H9 (cell line): ENCODE measurements around the gene DPPA2. TPM values are rescaled to one million over a fixed set of nuclear protein-coding genes. Genes with fewer than 3 reads are reported as not detected.
A peak's percentile ranks its signal among the peaks of the same experiment; 100 is the strongest.

Source experiments
- DNase-seq: peaks from one replicate; pipeline ENCODE4 v3.0.0-alpha.2; 2017
- H2AFZ ChIP-seq: one replicate; pipeline ENCODE4 v1.6.1; 2013; ENCODE audit warnings: mild to moderate bottlenecking, low read length, control low read depth, moderate library complexity
- H2AK5ac ChIP-seq: 2 replicates; pipeline ENCODE4 v1.6.1; 2013; ENCODE audit warnings: low read length, control low read depth, mixed read lengths; ENCODE audit not compliant: insufficient read length
- H2BK120ac ChIP-seq: one replicate; pipeline ENCODE4 v1.6.1; 2013; ENCODE audit warnings: low read depth, mild to moderate bottlenecking, low read length, control low read depth, inconsistent platforms; ENCODE audit not compliant: poor library complexity, severe bottlenecking
- H2BK12ac ChIP-seq: 2 replicates; pipeline ENCODE4 v1.6.1; 2013; ENCODE audit warnings: low read length, control low read depth, mixed read lengths, low read depth; ENCODE audit not compliant: insufficient read length
- H2BK15ac ChIP-seq: 2 replicates; pipeline ENCODE4 v1.6.1; 2013; ENCODE audit warnings: low read depth, low read length, control low read depth
- H2BK20ac ChIP-seq: one replicate; pipeline ENCODE4 v1.6.1; 2013; ENCODE audit warnings: low read depth, mild to moderate bottlenecking, low read length, control low read depth, inconsistent platforms; ENCODE audit not compliant: poor library complexity, severe bottlenecking
- H2BK5ac ChIP-seq: 2 replicates; pipeline ENCODE4 v1.6.1; 2013; ENCODE audit warnings: low read length, control low read depth, mixed read lengths; ENCODE audit not compliant: insufficient read length
- H3K14ac ChIP-seq: 2 replicates; pipeline ENCODE4 v1.6.1; 2013; ENCODE audit warnings: low read length, control low read depth; ENCODE audit not compliant: insufficient read depth
- H3K18ac ChIP-seq: 2 replicates; pipeline ENCODE4 v1.6.1; 2013; ENCODE audit warnings: low read depth, mild to moderate bottlenecking, mixed read lengths, low read length, control low read depth; ENCODE audit not compliant: insufficient read length
- H3K23ac ChIP-seq: 2 replicates; pipeline ENCODE4 v1.6.1; 2013; ENCODE audit warnings: low read length, control low read depth, mixed read lengths, low read depth; ENCODE audit not compliant: insufficient read length
- H3K23me2 ChIP-seq: 2 replicates; pipeline ENCODE4 v1.6.1; 2013; ENCODE audit warnings: low read depth, mild to moderate bottlenecking, mixed read lengths, low read length, control low read depth; ENCODE audit not compliant: insufficient read length, poor library complexity, severe bottlenecking
- H3K27ac ChIP-seq: 2 replicates; pipeline ENCODE4 v1.5.1; 2013; ENCODE audit warnings: low read length, control low read depth, mixed read lengths, low read depth; ENCODE audit not compliant: insufficient read length
- H3K27me3 ChIP-seq: 2 replicates; pipeline ENCODE4 v1.6.1; 2013; ENCODE audit warnings: low read length, control low read depth, inconsistent platforms; ENCODE audit not compliant: insufficient read depth
- H3K4ac ChIP-seq: 2 replicates; pipeline ENCODE4 v1.6.1; 2013; ENCODE audit warnings: low read depth, mild to moderate bottlenecking, control low read depth, inconsistent platforms, low read length, moderate library complexity
- H3K4me1 ChIP-seq: 2 replicates; pipeline ENCODE4 v1.6.1; 2013; ENCODE audit warnings: low read length, control low read depth, inconsistent platforms; ENCODE audit not compliant: insufficient read depth
- H3K4me2 ChIP-seq: 2 replicates; pipeline ENCODE4 v1.6.1; 2013; ENCODE audit warnings: low read length, control low read depth, mixed read lengths; ENCODE audit not compliant: insufficient read length, insufficient read depth
- H3K56ac ChIP-seq: 2 replicates; pipeline ENCODE4 v1.6.1; 2013; ENCODE audit warnings: low read depth, mild to moderate bottlenecking, mixed read lengths, low read length, control low read depth; ENCODE audit not compliant: insufficient read length
- H3K79me1 ChIP-seq: 2 replicates; pipeline ENCODE4 v1.6.1; 2013; ENCODE audit warnings: low read depth, mild to moderate bottlenecking, moderate library complexity, low read length, control low read depth, inconsistent platforms; ENCODE audit not compliant: insufficient read depth, poor library complexity, severe bottlenecking
- H3K79me2 ChIP-seq: 2 replicates; pipeline ENCODE4 v1.6.1; 2013; ENCODE audit warnings: low read length, control low read depth, inconsistent platforms; ENCODE audit not compliant: insufficient read depth
- H3K9ac ChIP-seq: 2 replicates; pipeline ENCODE4 v1.6.1; 2013; ENCODE audit warnings: low read length, control low read depth, mixed read lengths; ENCODE audit not compliant: insufficient read length; ENCODE audit errors: extremely low read depth
- H3K9me3 ChIP-seq: one replicate; pipeline ENCODE4 v1.6.1; 2013; ENCODE audit warnings: low read depth, low read length, inconsistent platforms; ENCODE audit not compliant: control insufficient read depth
- H3T11ph ChIP-seq: one replicate; pipeline ENCODE4 v1.6.1; 2013; ENCODE audit warnings: mild to moderate bottlenecking, low read length, control low read depth, inconsistent platforms
- H4K20me1 ChIP-seq: one replicate; pipeline ENCODE4 v1.6.1; 2013; ENCODE audit not compliant: control insufficient read depth, insufficient read length, insufficient read depth
- H4K5ac ChIP-seq: 2 replicates; pipeline ENCODE4 v1.6.1; 2013; ENCODE audit warnings: low read depth, mild to moderate bottlenecking, mixed read lengths, low read length, control low read depth; ENCODE audit not compliant: insufficient read length
- H4K8ac ChIP-seq: replicated peaks from 2 replicates; pipeline ENCODE4 v1.6.1; 2013; ENCODE audit warnings: low read length, control low read depth, mixed read lengths, low read depth; ENCODE audit not compliant: insufficient read length
- H4K91ac ChIP-seq: 2 replicates; pipeline ENCODE4 v1.6.1; 2013; ENCODE audit warnings: low read depth, mild to moderate bottlenecking, moderate library complexity, mixed read lengths, low read length, control low read depth; ENCODE audit not compliant: insufficient read length
- H3K27ac Mint-ChIP-seq, 3 experiments: 2 replicates in 2 of 3; 3 replicates in 1 of 3; pipeline ENCODE4 v1.8.0; 2020 to 2021; ENCODE audit warnings: mixed read lengths in 3 of 3, mild to moderate bottlenecking in 1 of 3, moderate library complexity in 1 of 3
- H3K27me3 Mint-ChIP-seq: 2 replicates; pipeline ENCODE4 v1.8.0; 2021; ENCODE audit warnings: low read depth, mild to moderate bottlenecking, moderate library complexity, mixed read lengths
- H3K36me3 Mint-ChIP-seq, 3 experiments: 2 replicates in 2 of 3; 3 replicates in 1 of 3; pipeline ENCODE4 v1.8.0; 2020 to 2021; ENCODE audit warnings: low read depth in 3 of 3, mixed read lengths in 3 of 3; ENCODE audit not compliant: insufficient read depth in 1 of 3
- H3K4me1 Mint-ChIP-seq, 2 experiments: 2 replicates each; pipeline ENCODE4 v1.8.0; 2020; ENCODE audit warnings: mixed read lengths in 2 of 2
- H3K4me3 Mint-ChIP-seq, 2 experiments: 2 replicates in 1 of 2; 3 replicates in 1 of 2; pipeline ENCODE4 v1.8.0; 2020 to 2021; ENCODE audit warnings: mild to moderate bottlenecking in 2 of 2, mixed read lengths in 2 of 2, moderate library complexity in 1 of 2
- H3K9me3 Mint-ChIP-seq, 2 experiments: 2 replicates in 1 of 2; 3 replicates in 1 of 2; pipeline ENCODE4 v1.8.0; 2020; ENCODE audit warnings: mild to moderate bottlenecking in 2 of 2, mixed read lengths in 2 of 2, moderate library complexity in 1 of 2
- CTCF ChIP-seq: fragments of 200-600 bp; sonication (generic); conservative IDR thresholded peaks from 3 replicates; pipeline ENCODE4 v1.8.0; 2021; ENCODE audit warnings: antibody characterized with exemption, mild to moderate bottlenecking
- WGBS: extraction: QIAGEN DNeasy Blood & Tissue Kit; methylation state at CpG from one replicate; pipeline ENCODE4 v1.1.7; 2013; ENCODE audit warnings: missing lambda C conversion rate, low lambda C conversion rate, mixed read lengths; ENCODE audit not compliant: insufficient read length; ENCODE audit errors: extremely low coverage; 5-methylcytosine and 5-hydroxymethylcytosine counted together
- total RNA-seq: library from RNA; stranded (reverse); gene quantifications from 2 replicates; pipeline ENCODE4 v1.2.1, GENCODE V29; 2021

The DPPA2 gene
- total RNA-seq, 1 experiment from 2014 or later: 3.2 TPM

- Histone ChIP-seq H3K23me2 (peaks cover 15% of the 10 kb centered on the region), H4K8ac (no peak within 1 kb of the TSS), H2BK120ac (peak within 1 kb of the TSS; percentile 92), H4K5ac (no peak within 1 kb of the TSS), H2BK15ac (no peak within 1 kb of the TSS), H4K91ac (no peak within 1 kb of the TSS), H2BK12ac (no peak within 1 kb of the TSS), H3K79me1 (no peaks in the 10 kb centered on the region), H2BK5ac (peak within 1 kb of the TSS; percentile 78), H3K27me3 (no peaks in the 10 kb centered on the region), H2AK5ac (no peak within 1 kb of the TSS), H2AFZ (no peak within 1 kb of the TSS), H3K4me2 (peak within 1 kb of the TSS; percentile 96), H3K79me2 (peaks cover 57% of the 10 kb centered on the region; the same call in 1 of the 2 replicates), H3K4me1 (no peaks in the 10 kb centered on the region), H3K9ac (peak within 1 kb of the TSS; percentile 99), H3K9me3 (no peaks in the 10 kb centered on the region), H3K56ac (peak within 1 kb of the TSS; percentile 56), H3T11ph (no peak within 1 kb of the TSS), H3K4ac (no peak within 1 kb of the TSS; the same call in 1 of the 2 replicates), H3K18ac (peak within 1 kb of the TSS; percentile 89), H3K27ac (peak within 1 kb of the TSS; percentile 98), H4K20me1 (no peaks in the 10 kb centered on the region), H3K23ac (no peak within 1 kb of the TSS), H2BK20ac (no peak within 1 kb of the TSS), H3K14ac (peak within 1 kb of the TSS; percentile 93; the same call in 1 of the 2 replicates)
- Mint-ChIP-seq H3K36me3 (peaks cover 51 to 60% (median 55%) of the 10 kb centered on the region in 3 experiments), H3K4me1 (peaks cover 42 to 53% of the 10 kb centered on the region in 2 experiments), H3K27me3 (peaks cover 1% of the 10 kb centered on the region; the same call in 1 of the 2 replicates), H3K27ac (peak within 1 kb of the TSS; percentile 88 to 100 (median 99)), H3K9me3 (peaks cover 14 to 17% of the 10 kb centered on the region in 2 experiments; a peak in 4 of 5 replicates), H3K4me3 (peak within 1 kb of the TSS; percentile 93 to 99)
- TF ChIP-seq CTCF: no peak
- WGBS: no CpG with 5 or more reads among the region's 5 CpGs
- DNase-seq: peak; percentile 84
Observed at GRCh38 chr3:109337393-109337792, 21.1 kb upstream of the DPPA2 start, which contains the start of gene DPPA4. Gene DPPA4 (minus strand): TSS chr3:109337546. CDS start chr3:109337517, 29 bp downstream.
